Subcutaneous abdominal adipose tissue (tissue), 5 donors: ENCODE results near the gene ADAM15.
A peak's percentile ranks its signal among the peaks of the same experiment; 100 is the strongest.

Experiments
- H3K27ac ChIP-seq: one replicate; pipeline ENCODE4 v1.7.0; 2013; ENCODE audit warnings: low read depth, mild to moderate bottlenecking, inconsistent platforms, low read length, moderate library complexity
- H3K27me3 ChIP-seq, 5 donors: one replicate each; pipeline ENCODE4 v1.7.0; 2013; ENCODE audit warnings: low read length in 5 of 5, inconsistent platforms in 1 of 5; ENCODE audit not compliant: control insufficient read depth in 5 of 5, insufficient read depth in 4 of 5
- H3K36me3 ChIP-seq, 5 donors: one replicate each; pipeline ENCODE4 v1.7.0; 2013; ENCODE audit warnings: low read length in 5 of 5; ENCODE audit not compliant: control insufficient read depth in 5 of 5, insufficient read depth in 5 of 5
- H3K4me1 ChIP-seq, 5 donors: one replicate each; pipeline ENCODE4 v1.7.0; 2013; ENCODE audit warnings: low read length in 5 of 5, mild to moderate bottlenecking in 3 of 5, moderate library complexity in 1 of 5; ENCODE audit not compliant: control insufficient read depth in 5 of 5, insufficient read depth in 5 of 5
- H3K4me3 ChIP-seq, 5 donors: one replicate each; pipeline ENCODE4 v1.7.0; 2013; ENCODE audit warnings: low read length in 5 of 5, low read depth in 1 of 5
- H3K9ac ChIP-seq, 5 donors: one replicate each; pipeline ENCODE4 v1.7.0; 2013; ENCODE audit warnings: low read length in 5 of 5, mild to moderate bottlenecking in 4 of 5, moderate library complexity in 3 of 5
- H3K9me3 ChIP-seq, 5 donors: one replicate each; pipeline ENCODE4 v1.7.0; 2013; ENCODE audit warnings: low read length in 5 of 5; ENCODE audit not compliant: control insufficient read depth in 5 of 5
- donor health status: healthy.
- donor health status: healthy.
- donor health status: healthy.
- donor health status: healthy.
- donor health status: healthy.

ADAM15 gene

DNA sequence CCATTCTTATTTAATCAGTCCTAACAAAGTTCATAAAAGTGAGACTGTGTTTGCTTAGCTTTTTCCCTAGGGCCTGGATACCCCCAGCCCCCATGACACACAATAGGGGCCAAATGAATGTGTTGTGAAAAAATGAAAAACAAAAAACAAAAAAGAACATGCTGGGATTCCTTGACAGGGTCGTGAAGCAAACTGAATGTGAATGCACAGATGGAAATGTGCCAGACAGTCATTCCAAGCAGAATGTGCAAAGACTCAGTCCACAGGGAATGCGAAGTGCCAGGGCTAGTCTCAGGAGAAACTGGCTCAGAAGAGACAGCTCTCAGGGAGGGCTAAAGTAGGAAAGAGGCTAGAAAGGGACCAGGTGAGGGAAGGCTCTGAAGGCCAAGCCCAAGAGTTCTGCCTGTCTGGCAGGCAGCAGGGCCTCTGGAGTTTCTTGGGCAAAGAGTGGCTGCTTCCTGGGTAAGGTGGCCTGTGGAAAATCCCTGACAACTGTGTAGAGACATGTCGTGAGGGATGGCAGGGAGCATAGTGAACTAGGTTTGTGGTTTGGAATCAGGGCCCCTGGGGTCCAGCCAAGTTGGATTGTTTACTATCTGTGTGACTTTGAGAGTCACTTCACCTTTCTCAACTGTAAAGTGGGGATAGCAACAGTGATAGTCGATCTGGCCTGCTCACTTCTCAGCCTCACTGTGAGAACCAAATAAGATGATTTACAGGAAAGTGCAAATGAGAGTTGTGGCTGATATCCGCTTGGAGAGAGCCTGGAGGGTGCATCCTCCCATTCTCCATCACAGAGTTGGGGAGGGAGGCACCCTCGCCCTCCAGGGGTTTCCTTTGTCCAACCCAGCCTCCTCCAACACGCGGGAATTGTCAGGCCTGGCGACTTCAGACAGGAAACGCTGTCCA lies 1.2 kb upstream of the ADAM15 start:
- H3K9me3 ChIP-seq, result no peaks in the 10 kb centered on the region
- H3K4me3 ChIP-seq, result peak overlapping the region; percentile 16 to 85 (median 77)
- H3K27me3 ChIP-seq, result no peaks in the 10 kb centered on the region
- peak overlapping the region; percentile 25 to 80 (median 73) for H3K9ac ChIP-seq
- H3K36me3 ChIP-seq, result peaks cover 0 to 16% (median 10%) of the 10 kb centered on the region in 5 donors
- H3K27ac ChIP-seq, result peak overlapping the region; percentile 86
- H3K4me1 ChIP-seq, result peaks cover 16 to 51% (median 50%) of the 10 kb centered on the region in 5 donors

DNA sequence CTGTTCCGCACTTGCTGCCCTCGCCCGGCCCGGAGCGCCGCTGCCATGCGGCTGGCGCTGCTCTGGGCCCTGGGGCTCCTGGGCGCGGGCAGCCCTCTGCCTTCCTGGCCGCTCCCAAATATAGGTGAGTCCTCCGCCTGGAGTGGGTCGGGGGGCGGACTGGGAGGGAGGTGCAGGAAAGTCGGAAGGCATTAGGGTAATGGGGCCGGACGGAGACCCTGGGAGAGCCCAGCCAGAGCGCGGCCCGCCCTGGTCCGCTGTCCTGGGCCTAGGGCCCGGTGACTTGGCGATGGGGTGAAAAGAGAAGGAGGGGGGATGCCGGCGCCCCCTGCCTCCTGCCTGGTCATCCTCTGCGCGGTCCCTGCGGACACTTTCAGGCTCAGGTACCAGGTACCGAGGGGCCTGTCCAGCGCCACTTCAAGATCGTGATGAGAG lies 243 bp downstream of the ADAM15 start:
- Histone ChIP-seq H3K4me3 (peak overlapping the region; percentile 66 to 87 (median 83)), H3K36me3 (peaks cover 0 to 28% (median 21%) of the 10 kb centered on the region in 5 donors), H3K9me3 (no peaks in the 10 kb centered on the region), H3K27me3 (no peaks in the 10 kb centered on the region), H3K27ac (peak overlapping the region; percentile 86), H3K4me1 (peaks cover 13 to 46% (median 46%) of the 10 kb centered on the region in 5 donors), H3K9ac (peak overlapping the region; percentile 38 to 92 (median 82))

DNA sequence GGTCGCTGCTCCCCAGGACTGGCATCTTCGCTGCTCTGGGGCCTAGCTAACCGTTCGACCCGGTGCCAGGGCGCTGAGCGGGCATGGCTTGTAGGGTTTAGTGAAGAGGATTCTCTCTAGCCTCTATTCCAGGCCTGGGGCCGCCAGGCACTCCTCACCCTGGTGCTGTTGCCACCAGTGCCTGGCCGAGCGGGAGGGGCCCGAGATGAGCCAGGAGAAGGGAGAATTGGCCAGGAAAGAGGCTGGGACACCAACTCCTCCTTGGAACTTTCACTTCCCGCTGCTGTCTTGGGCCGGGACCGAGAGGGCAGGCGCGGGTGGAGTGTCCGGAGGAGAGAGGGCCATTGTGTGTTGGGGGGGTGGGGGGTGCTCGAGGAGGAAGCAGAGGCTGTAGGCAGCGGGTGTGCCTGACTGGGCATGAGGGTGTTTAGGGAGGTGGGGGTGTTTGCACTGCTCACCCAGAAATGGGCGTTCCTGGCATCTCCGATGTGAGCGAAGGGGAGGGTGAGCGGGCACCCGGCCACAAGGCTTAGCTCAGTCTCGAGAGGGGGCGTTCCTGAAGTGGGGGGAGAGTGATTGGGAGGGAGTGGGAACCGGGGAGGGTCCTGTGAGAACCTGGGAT lies 772 bp downstream of the ADAM15 start:
- H3K27ac ChIP-seq, result peak overlapping the region; percentile 86
- H3K4me3 ChIP-seq, result peak overlapping the region; percentile 66 to 87 (median 83)
- no peaks in the 10 kb centered on the region for H3K9me3 ChIP-seq
- peak overlapping the region; percentile 66 to 92 (median 82) for H3K9ac ChIP-seq
- no peaks in the 10 kb centered on the region for H3K27me3 ChIP-seq
- peaks cover 0 to 33% (median 26%) of the 10 kb centered on the region in 5 donors for H3K36me3 ChIP-seq
- peaks cover 13 to 46% (median 46%) of the 10 kb centered on the region in 5 donors for H3K4me1 ChIP-seq

DNA sequence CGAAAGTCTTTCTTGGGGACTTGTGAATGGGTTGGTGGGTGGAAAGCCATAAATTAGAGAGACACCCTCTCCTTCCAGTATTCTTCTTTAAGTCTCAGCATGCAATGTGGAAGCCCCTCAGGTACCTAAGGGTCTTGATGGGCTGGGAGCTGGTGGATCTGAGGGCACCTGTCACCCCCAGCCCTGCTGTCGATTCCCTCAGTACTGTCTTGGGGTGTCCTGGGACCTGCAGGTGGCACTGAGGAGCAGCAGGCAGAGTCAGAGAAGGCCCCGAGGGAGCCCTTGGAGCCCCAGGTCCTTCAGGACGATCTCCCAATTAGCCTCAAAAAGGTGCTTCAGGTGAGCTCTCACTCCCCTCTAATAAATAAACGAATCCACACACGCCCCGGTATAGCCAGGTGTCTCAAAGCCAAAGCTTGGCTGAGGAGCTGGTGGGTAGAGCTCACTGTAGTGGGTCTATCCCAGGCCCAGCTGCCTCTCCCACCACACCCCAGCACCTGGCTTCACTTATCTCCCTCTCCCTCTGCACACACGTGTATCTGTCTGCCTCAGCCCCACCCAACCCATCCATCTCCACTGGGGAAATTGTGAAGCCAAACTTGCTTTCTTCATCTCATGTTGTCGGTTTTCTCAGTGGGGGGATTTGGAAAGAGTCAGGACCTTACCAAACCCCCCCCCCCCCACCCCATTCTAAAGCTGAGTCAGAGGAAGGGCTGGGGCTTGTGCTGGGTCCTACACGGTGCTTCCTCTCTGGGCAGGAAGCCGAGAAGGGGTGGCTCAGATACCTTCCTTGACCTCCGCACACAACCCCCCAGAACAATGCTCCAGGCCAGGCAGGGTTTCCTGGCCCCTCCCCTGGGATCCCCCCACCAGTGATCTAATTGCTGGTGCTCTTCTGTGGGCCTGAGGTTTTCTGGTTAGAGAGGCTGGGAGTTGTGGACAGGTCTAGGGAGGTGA lies 1.6 kb downstream of the ADAM15 start:
- Histone ChIP-seq H3K4me1 (peaks cover 13 to 46% (median 46%) of the 10 kb centered on the region in 5 donors), H3K9me3 (no peaks in the 10 kb centered on the region), H3K4me3 (peak overlapping the region; percentile 66 to 87 (median 83)), H3K36me3 (peaks cover 0 to 42% (median 34%) of the 10 kb centered on the region in 5 donors), H3K27ac (peak overlapping the region; percentile 86), H3K27me3 (no peaks in the 10 kb centered on the region), H3K9ac (peak overlapping the region; percentile 66 to 92 (median 82))

DNA sequence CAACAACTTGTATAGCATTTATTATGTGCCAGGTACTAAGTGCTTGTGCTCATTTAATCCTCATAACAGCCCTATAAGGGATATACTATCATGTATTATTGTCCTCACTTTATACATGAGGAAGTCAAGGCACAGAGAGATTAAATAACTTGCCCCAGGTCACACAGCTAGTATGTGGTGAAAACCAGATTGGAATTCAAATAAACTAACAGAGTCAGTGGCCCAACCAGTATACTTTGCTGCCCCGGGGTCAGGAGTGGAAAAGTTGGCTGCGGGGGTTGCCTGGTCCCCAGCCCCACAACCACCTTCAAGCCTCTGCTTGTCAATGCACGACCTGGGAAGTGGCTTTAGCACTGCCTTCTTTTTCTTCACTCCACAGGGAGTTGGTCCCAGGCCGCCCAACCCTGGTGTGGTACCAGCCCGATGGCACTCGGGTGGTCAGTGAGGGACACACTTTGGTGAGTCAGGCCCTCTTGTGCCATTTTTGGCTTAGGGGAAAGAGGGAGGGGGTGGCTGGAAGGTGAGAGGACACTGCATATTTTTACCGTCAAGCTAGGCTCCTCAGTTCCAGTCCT lies 2.5 kb downstream of the ADAM15 start:
- peaks cover 13 to 46% (median 44%) of the 10 kb centered on the region in 5 donors for H3K4me1 ChIP-seq
- peak overlapping the region in 2 of 5 donors; percentile 3 to 13 for H3K4me3 ChIP-seq
- H3K9me3 ChIP-seq, result no peaks in the 10 kb centered on the region
- no peak overlapping the region for H3K27ac ChIP-seq
- no peak overlapping the region for H3K9ac ChIP-seq
- H3K36me3 ChIP-seq, result peaks cover 0 to 51% (median 43%) of the 10 kb centered on the region in 5 donors
- no peaks in the 10 kb centered on the region for H3K27me3 ChIP-seq

DNA sequence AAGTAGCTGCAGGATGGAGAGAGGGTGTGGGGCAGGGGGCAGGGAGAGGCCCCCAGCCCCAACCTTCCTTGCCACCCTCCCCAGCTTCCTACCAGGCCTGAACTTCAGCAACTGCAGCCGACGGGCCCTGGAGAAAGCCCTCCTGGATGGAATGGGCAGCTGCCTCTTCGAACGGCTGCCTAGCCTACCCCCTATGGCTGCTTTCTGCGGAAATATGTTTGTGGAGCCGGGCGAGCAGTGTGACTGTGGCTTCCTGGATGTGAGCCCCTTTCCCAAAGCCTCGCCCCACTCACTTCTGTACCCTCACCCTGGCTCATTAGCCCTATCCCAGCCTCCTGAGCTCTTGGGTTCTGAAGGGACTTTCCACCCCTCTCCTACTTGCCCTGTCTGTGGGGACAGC lies 6.0 kb downstream of the ADAM15 start:
- H3K4me3 ChIP-seq, result no peak overlapping the region
- peaks cover 7 to 37% (median 26%) of the 10 kb centered on the region in 5 donors for H3K4me1 ChIP-seq
- H3K27ac ChIP-seq, result no peak overlapping the region
- no peak overlapping the region for H3K9ac ChIP-seq
- H3K9me3 ChIP-seq, result no peaks in the 10 kb centered on the region
- no peaks in the 10 kb centered on the region for H3K27me3 ChIP-seq
- peaks cover 0 to 77% (median 70%) of the 10 kb centered on the region in 5 donors for H3K36me3 ChIP-seq

DNA sequence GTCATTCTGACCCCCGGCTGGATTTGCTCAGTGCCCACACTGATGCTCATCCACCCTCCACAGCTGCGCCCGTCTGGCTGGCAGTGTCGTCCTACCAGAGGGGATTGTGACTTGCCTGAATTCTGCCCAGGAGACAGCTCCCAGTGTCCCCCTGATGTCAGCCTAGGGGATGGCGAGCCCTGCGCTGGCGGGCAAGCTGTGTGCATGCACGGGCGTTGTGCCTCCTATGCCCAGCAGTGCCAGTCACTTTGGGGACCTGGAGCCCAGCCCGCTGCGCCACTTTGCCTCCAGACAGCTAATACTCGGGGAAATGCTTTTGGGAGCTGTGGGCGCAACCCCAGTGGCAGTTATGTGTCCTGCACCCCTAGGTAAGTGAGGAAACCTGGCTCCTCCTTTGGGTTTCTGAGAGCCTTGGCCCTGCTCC lies 6.7 kb downstream of the ADAM15 start:
- Histone ChIP-seq H3K27me3 (no peaks in the 10 kb centered on the region), H3K9ac (no peak overlapping the region), H3K4me3 (no peak overlapping the region), H3K4me1 (peaks cover 4 to 37% (median 26%) of the 10 kb centered on the region in 5 donors), H3K9me3 (no peaks in the 10 kb centered on the region), H3K36me3 (peaks cover 0 to 77% (median 70%) of the 10 kb centered on the region in 5 donors), H3K27ac (no peak overlapping the region)

DNA sequence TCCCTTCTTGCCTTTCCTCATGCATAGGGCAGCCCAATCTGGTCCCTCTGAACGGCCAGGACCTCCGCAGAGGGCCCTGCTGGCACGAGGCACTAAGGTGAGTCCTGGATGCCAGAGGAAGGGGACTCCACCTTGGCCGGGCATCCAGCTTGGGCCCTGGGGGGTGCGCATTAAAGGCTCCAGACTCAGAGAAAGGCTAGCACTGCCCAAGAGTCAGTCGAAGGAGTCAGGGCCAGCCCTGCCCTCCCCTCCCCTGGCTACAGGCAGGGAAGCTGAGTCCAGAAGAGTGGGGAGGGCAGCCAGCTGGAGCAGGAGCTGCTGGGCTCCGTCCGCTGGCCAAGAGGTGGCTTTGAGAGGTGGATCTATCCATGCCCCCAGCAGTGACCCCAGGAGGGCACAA lies 9.6 kb downstream of the ADAM15 start:
- peaks cover 0 to 55% (median 51%) of the 10 kb centered on the region in 5 donors for H3K36me3 ChIP-seq
- no peak overlapping the region for H3K9ac ChIP-seq
- no peak overlapping the region for H3K27ac ChIP-seq
- H3K4me3 ChIP-seq, result no peak overlapping the region
- H3K27me3 ChIP-seq, result no peaks in the 10 kb centered on the region
- H3K4me1 ChIP-seq, result peaks cover 7 to 44% (median 35%) of the 10 kb centered on the region in 5 donors
- H3K9me3 ChIP-seq, result no peaks in the 10 kb centered on the region
